SHP77 treated with DMSO at 0.1 percent for 48 hours (cell line): ENCODE data around the gene RIPOR2.
A peak's percentile ranks its signal among the peaks of the same experiment; 100 is the strongest.
"Not testable (repeated sequence)": the region's sequence is repeated elsewhere in the genome, so short reads cannot be mapped to it uniquely, and the experiment has no call there.

Experiments
- DNase-seq: peaks from one replicate; lab custom pipeline; 2025; lab: John Stamatoyannopoulos, UW

The RIPOR2 gene

GRCh38 chr6:24925661-24926060 is 10.1 kb downstream of the RIPOR2 start:
- no peak for DNase-seq

DNA sequence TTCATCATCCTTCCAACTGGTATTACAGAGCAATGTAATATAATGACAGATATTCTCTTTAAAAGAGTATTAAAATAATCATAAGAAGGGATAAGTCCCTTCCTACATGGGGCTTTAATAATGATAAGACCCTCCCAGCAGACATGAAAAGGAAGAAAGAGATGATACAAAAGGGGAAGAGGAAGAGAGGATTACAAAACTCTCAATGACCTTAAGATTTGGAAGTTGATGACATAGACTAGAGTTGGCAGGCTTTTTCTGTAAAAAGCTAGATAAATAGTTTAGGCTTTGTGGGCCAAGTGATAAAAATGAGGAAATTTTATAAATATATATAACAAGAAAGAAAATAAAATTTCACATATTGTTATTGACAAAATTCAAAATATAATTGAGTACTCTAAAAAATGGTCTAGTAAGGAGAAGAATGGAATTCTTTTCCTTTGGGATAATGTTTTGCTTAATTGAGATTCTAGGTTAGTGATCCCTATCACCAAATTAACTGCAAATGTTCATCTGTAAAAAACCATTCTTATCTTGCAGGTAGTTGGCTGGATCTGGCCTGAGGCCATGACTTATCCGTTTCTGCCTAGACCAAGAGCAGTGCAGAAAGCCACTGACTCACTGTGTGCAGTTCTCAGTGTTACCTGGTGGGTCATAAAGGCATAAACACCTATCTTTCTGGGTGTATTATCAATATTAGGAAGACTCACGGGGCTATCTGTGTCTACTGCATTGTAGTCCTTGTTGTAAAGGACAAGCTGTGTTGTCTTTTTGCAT is 11.0 kb downstream of the RIPOR2 start:
- DNase-seq: no peak

DNA sequence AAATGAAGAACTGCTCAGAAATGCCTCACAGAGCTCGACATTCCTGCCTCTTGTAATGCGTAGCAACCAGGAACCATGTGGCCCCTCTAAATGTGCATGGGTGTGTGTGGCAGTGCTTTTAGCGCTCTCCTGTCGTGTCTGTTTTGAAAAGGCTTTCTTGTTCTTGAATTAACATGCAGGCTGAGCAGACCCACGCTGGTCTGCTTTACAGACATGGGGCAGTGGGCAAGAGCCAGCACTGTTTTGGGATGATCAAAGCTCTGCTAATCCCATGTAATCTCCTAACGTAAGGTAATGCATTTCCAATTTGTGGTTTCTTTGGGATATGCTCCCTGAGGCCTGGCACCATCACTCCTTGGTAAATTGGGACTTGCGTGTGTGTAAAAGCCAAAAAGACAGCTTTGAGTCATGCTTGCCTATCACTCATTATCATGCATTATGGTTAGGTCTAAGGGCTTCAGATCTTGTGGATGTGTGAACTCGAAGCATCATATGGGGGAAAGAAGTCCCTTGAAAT is 11.8 kb downstream of the RIPOR2 start:
- no peak for DNase-seq

DNA sequence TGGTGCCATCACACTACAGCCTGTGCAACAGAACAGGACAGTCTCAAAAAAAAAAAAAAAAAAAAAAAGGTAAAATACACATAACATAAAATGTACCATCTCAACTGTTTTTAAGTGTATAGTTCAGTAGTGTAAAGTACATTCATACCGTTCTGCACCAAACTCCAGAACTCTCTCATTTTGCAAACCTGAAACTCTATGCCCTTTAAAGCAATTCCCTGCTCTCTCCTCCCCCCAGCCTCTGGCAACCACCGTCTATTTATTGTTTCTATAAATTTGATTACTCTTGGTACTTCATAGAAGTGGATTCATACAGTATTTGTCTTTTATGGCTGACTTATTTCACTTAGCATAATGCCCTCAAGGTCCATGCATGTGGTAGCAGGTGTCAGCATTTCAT is 12.9 kb downstream of the RIPOR2 start:
- DNase-seq: no peak

DNA sequence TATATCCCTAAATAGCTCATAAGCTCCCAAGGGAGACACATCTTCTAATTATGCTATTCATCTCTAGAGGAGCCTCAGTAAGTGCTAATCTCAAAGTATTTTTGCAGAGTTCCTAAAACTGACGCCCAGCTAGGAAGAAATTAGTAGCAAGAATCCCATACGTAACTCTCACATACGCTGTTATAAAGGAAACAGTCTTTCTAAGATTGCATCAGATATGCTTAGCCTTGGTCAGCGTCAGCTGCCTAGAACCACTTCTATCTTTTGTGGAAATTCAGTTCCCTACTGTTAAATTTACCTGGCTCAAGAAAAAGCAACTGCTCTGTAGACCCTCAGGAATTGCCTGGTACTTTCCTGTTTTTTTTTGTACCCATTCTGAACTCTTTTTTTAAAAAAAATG is 13.6 kb downstream of the RIPOR2 start:
- no peak for DNase-seq

GRCh38 chr6:24920136-24920535 is 15.6 kb downstream of the RIPOR2 start:
- no peak for DNase-seq

- peak; percentile 50 for DNase-seq
These were observed 16.5 kb downstream of the RIPOR2 start for GRCh38 chr6:24919056-24919892.

DNA sequence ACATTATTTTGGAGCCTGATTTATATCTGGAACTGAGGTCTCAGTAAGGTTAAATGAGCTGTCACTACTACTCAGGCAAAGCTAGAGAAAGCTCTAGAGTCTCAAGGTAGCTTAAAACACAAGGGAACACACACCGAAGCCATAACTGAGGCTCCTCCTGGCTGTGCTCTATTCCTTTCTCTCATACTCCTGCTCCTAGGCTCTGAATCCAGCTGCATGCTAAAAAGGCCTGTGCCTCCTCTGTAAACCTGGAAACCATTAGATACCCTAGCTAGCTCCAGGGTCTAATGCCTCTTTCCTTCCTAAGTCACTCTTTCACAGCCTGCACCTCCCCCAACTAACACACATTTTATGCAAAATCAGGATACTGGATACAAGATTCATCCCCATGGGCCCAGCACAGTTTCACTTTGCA is 17.1 kb downstream of the RIPOR2 start:
- no peak for DNase-seq

GRCh38 chr6:24916496-24916895 is 19.3 kb downstream of the RIPOR2 start:
- DNase-seq: no peak

DNA sequence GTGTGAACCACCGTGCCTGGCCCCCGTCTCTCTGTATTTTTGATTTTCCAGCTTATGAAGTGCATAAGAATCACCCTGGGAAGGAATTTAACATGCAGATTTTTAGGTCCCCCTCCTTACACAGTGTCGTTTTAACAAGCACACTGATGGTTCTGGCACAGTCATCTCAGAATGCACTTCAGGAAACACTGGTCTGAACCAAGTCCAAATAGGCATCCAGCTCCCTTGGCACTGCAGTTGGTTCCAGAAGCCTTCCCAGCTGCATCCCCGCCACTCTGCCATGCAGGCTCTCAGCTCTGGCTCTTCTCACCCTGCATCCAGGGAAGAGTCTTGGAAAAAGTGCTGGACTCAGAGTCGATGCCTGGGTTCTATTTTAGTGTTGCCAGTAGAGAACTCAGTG is 20.1 kb downstream of the RIPOR2 start:
- no peak for DNase-seq

DNA sequence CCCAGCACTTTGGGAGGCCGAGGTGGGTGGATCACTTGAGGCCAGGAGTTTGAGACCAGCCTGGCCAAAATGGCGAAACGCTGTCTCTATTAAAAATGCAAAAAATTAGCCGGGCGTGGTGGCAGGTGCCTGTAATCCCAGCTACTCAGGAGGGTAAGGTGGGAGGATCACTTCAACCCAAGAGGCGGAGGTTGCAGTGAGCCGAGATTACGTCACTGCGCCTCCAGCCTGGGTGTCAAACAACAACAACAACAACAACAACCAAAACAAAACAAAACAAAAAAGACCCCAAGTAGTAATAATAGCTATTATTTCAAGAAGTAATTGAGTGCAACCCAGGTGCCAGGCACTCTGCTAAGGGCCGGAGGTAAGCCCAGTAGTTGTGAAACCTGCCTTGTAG is 21.7 kb downstream of the RIPOR2 start:
- not testable (repeated sequence) for DNase-seq

GRCh38 chr6:24911796-24912382 is 23.9 kb downstream of the RIPOR2 start:
- no peak for DNase-seq

DNA sequence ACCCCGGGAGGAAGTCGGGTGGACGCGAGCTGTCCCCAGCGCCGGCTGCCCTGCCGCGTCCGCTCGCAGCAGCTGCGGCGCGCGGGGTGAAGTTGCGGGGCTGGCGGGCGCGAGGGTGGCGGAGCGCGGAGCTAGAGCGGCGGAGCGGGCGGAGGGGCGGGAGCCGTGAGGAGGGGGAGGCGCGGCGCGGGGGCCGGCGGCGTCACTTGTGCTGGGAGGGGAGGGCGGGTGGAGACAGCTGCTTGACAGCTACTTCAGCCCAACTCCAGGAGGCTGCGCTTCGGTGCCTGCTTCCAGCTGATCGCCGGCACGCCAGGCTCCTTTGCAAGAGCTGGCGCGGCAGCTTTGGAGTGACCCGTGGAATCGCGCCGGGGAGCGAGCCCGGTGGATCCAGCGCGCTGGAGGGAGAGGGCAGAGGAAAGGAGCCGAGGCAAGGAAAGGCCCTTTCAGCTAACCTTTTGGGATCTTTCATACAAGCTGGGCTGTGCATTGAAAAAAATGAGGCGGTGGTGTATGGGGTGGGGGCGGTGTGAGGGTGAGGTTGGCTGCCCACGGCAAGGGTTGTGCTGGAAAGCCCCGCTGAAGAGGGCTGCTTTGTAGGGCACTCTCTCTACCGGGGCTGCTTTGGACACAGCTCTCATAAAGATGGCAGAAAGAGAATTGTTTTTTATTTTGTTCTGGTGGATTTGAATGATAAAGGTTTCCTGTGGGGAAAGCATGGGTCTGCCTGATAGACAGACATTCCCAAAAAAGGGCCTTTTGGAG is 24.6 kb downstream of the RIPOR2 start:
- DNase-seq: no peak

- DNase-seq: no peak
These were observed 25.3 kb downstream of the RIPOR2 start for GRCh38 chr6:24910331-24910960.

- DNase-seq: no peak
These were observed 26.2 kb downstream of the RIPOR2 start for GRCh38 chr6:24909241-24910216.

DNA sequence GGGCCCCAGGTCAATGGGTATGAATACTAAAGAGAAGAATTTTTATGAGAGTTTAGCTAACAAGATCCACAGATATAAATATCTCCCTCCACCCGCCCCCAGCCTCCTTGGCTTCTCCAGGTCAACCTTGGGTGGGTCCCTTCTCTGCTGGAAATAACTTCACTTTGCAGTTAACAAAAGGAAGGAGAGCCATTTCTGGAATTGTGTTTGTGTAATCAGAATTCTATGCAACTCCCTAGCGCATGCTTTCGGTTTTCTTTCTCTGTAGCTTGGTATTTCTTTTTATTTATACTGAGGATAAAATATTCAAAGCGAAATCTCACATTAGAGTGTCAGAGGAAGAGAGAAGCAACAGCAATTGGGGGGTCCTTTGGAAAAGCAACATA is 27.1 kb downstream of the RIPOR2 start:
- DNase-seq: no peak

GRCh38 chr6:24907919-24908649 is 27.7 kb downstream of the RIPOR2 start:
- DNase-seq: no peak

DNA sequence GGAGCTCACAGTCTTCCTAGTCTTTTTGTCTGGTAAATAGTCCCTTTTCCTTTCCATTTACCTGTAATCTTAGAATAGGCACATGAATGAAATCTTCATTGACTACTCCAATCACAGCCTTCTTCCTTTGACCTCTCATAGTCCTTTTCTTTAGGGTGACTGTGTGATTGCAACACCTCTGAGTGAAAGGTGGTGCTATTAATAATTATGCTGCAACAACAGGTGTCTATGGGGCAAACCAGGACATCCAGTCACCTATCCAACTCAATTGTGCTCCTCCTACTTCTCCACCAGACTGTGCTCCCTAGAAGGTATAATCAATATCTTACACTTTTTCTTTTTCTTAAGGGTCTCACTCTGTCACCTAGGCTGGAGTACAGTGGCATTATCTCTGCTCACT is 29.4 kb downstream of the RIPOR2 start:
- no peak for DNase-seq

GRCh38 chr6:24905483-24905882 is 30.3 kb downstream of the RIPOR2 start:
- DNase-seq: no peak

- DNase-seq: no peak
These were observed 32.1 kb downstream of the RIPOR2 start for GRCh38 chr6:24903681-24904080.
